OCI-LY7 (cell line): ENCODE measurements around the gene TPST2. TPM values are rescaled to one million over a fixed set of nuclear protein-coding genes. Genes with fewer than 3 reads are reported as not detected.
A peak's percentile ranks its signal among the peaks of the same experiment; 100 is the strongest.

Source experiments
- BruUV-seq: library from RNA; stranded (reverse); fragments of 400-500 nt; replicated peaks from 2 replicates; lab custom pipeline; 2021; lab: Mats Ljungman, UMichigan
- CTCF ChIA-PET: fragments of 300-600 bp; sonication (Branson Sonifier 250); formaldehyde crosslinking; loops from one replicate; lab custom pipeline; 2022; ENCODE audit warnings: antibody characterized with exemption; ENCODE audit not compliant: unreplicated experiment; lab: Charles Lee
- POLR2A ChIA-PET: fragments of 300-600 bp; sonication (Branson Sonifier 250); formaldehyde crosslinking; loops from one replicate; lab custom pipeline; 2022; ENCODE audit warnings: antibody characterized with exemption; lab: Charles Lee
- DNase-seq: peaks from one replicate; pipeline ENCODE4 v3.0.0-alpha.2; 2015; ENCODE audit warnings: low spot score
- H2AFZ ChIP-seq: fragments of 200-600 bp; sonication (generic), shearing (Covaris generic); 2 replicates; pipeline ENCODE4 v1.6.1; 2014; ENCODE audit warnings: mild to moderate bottlenecking, antibody characterized with exemption, low read length, moderate library complexity
- H3K27ac ChIP-seq: fragments of 200-600 bp; sonication (generic); 2 replicates; pipeline ENCODE4 v1.5.1; 2014; ENCODE audit warnings: mixed run types, low read depth, mild to moderate bottlenecking, moderate library complexity, low read length, inconsistent platforms; ENCODE audit not compliant: poor library complexity, severe bottlenecking
- H3K36me3 ChIP-seq: fragments of 200-600 bp; sonication (generic); 2 replicates; pipeline ENCODE4 v1.6.1; 2014; ENCODE audit warnings: mild to moderate bottlenecking, antibody characterized with exemption, low read length, moderate library complexity, mixed read lengths; ENCODE audit not compliant: insufficient read depth
- H3K4me1 ChIP-seq: fragments of 200-600 bp; sonication (generic); 2 replicates; pipeline ENCODE4 v1.5.1; 2014; ENCODE audit warnings: mild to moderate bottlenecking, low read length; ENCODE audit not compliant: insufficient read depth, poor library complexity, severe bottlenecking
- H3K4me2 ChIP-seq: fragments of 200-600 bp; sonication (generic); 2 replicates; pipeline ENCODE4 v1.6.1; 2014; ENCODE audit warnings: mild to moderate bottlenecking, low read length
- H3K4me3 ChIP-seq: fragments of 200-600 bp; sonication (generic); 2 replicates; pipeline ENCODE4 v1.5.1; 2014; ENCODE audit warnings: mild to moderate bottlenecking, low read depth, low read length; ENCODE audit not compliant: poor library complexity, severe bottlenecking
- H3K79me2 ChIP-seq: fragments of 200-600 bp; sonication (generic); 2 replicates; pipeline ENCODE4 v1.6.1; 2016; ENCODE audit warnings: low read depth, mild to moderate bottlenecking, low read length, moderate library complexity, mixed read lengths; ENCODE audit not compliant: insufficient read depth
- H3K9me2 ChIP-seq: fragments of 200-600 bp; sonication (generic); 2 replicates; pipeline ENCODE4 v1.6.1; 2016; ENCODE audit warnings: mild to moderate bottlenecking, low read length, mixed read lengths; ENCODE audit not compliant: insufficient read depth
- H3K9me3 ChIP-seq: fragments of 200-600 bp; sonication (generic); 2 replicates; pipeline ENCODE4 v1.6.1; 2014; ENCODE audit warnings: mild to moderate bottlenecking, mixed run types, low read length, mixed read lengths
- H4K20me1 ChIP-seq: fragments of 200-600 bp; sonication (generic); 2 replicates; pipeline ENCODE4 v1.6.1; 2014; ENCODE audit warnings: mild to moderate bottlenecking, antibody characterized with exemption, low read length, moderate library complexity, mixed read lengths; ENCODE audit not compliant: insufficient read depth
- CTCF ChIP-seq: fragments of 200-600 bp; sonication (generic); conservative IDR thresholded peaks from 2 replicates; pipeline ENCODE4 v1.5.1; 2014; ENCODE audit warnings: mild to moderate bottlenecking, antibody characterized with exemption, low read length, moderate library complexity, mixed read lengths
- EZH2phosphoT487 ChIP-seq: fragments of 200-600 bp; sonication (generic); IDR thresholded peaks from 2 replicates; pipeline ENCODE4 v1.6.1; 2018; ENCODE audit warnings: low read depth, borderline replicate concordance, mild to moderate bottlenecking, mixed run types, antibody characterized with exemption, low read length, moderate library complexity, mixed read lengths
- intact Hi-C: fragments of 100-400 bp; cut with micrococcal nuclease; formaldehyde crosslinking; loops from one replicate; pipeline ENCODE4 v1.10.0; 2022; ENCODE audit not compliant: unreplicated experiment
- total RNA-seq, 2 experiments: library from RNA; depleted of rRNA in 1 of 2; stranded (reverse); fragments of >200 nt in 1 of 2; shearing (Covaris generic) in 1 of 2; gene quantifications; 2 replicates each; pipeline ENCODE4 v1.2.3, GENCODE V29; 2014 to 2022

Gene TPST2
- total RNA-seq, 2 experiments from 2014 or later: 12.5 to 19.1 TPM

DNA sequence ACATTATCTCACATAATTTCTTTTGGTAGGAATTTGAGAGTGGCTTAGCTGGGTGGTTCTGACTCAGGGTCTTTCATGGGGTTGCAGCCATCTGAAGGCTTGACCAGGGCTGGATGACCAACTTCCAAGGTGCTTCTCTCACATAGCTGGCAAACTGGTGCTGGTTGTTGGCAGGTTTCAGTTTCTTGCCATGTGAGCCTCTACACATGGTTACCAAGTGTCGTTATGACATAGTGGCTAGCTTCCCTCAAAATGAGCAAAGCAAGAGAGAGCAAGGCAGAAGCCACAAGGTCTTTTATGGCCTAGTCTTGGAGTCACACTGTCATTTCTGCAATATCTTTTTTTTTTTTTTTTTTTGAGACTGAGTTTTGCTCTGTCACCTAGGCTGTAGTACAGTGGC, 73.4 kb downstream of the TPST2 start:
- no TSS peak for BruUV-seq
- no peak overlapping the region for H3K4me3 ChIP-seq

GRCh38 chr22:26515931-26516330, 74.0 kb downstream of the TPST2 start:
- intact Hi-C loops: no loop called here
- H3K4me3 ChIP-seq: no peak overlapping the region
- TF ChIP-seq CTCF (no peak), EZH2phosphoT487 (no peak)
- no peak for DNase-seq
- no peak overlapping the region for H3K27ac ChIP-seq
- no peak overlapping the region for H3K4me2 ChIP-seq
- H3K79me2 ChIP-seq: peaks cover 29% of the 10 kb centered on the region
- H3K4me1 ChIP-seq: peaks cover 31% of the 10 kb centered on the region
- CTCF ChIA-PET: interaction anchor here (0.6 kb wide), 1 partner anchor 947 kb away, joined by 3 read pairs; no protein-coding TSS in a partner anchor
- H4K20me1 ChIP-seq: no peaks in the 10 kb centered on the region; the same call in 1 of the 2 replicates
- no TSS peak for BruUV-seq
- POLR2A ChIA-PET: interaction anchor here (0.7 to 1.0 kb wide), 3 partner anchors 17 to 19 kb away, joined by 3 to 5 read pairs (median 3); no protein-coding TSS in a partner anchor
- no peak overlapping the region for H2AFZ ChIP-seq
- no peaks in the 10 kb centered on the region for H3K9me2 ChIP-seq
- peaks cover under 1% of the 10 kb centered on the region; the same call in 1 of the 2 replicates for H3K36me3 ChIP-seq
- H3K9me3 ChIP-seq: no peaks in the 10 kb centered on the region

More for the DNA sequence above, 73.4 kb downstream of the TPST2 start:
- Histone ChIP-seq H2AFZ (no peak overlapping the region), H3K36me3 (no peaks in the 10 kb centered on the region), H3K4me1 (peaks cover 25% of the 10 kb centered on the region), H3K9me2 (no peaks in the 10 kb centered on the region), H3K9me3 (no peaks in the 10 kb centered on the region), H4K20me1 (no peaks in the 10 kb centered on the region; the same call in 1 of the 2 replicates), H3K79me2 (peaks cover 24% of the 10 kb centered on the region), H3K27ac (no peak overlapping the region), H3K4me2 (no peak overlapping the region)
- intact Hi-C loops: no loop called here
- DNase-seq: no peak
- POLR2A ChIA-PET: interaction anchor here (0.7 to 1.0 kb wide), 2 partner anchors 16 to 18 kb away, joined by 3 to 5 read pairs; no protein-coding TSS in a partner anchor
- no peak for TF ChIP-seq EZH2phosphoT487
- no peak for TF ChIP-seq CTCF
- CTCF ChIA-PET: interaction anchor here (0.6 kb wide), 1 partner anchor 947 kb away, joined by 3 read pairs; no protein-coding TSS in a partner anchor

DNA sequence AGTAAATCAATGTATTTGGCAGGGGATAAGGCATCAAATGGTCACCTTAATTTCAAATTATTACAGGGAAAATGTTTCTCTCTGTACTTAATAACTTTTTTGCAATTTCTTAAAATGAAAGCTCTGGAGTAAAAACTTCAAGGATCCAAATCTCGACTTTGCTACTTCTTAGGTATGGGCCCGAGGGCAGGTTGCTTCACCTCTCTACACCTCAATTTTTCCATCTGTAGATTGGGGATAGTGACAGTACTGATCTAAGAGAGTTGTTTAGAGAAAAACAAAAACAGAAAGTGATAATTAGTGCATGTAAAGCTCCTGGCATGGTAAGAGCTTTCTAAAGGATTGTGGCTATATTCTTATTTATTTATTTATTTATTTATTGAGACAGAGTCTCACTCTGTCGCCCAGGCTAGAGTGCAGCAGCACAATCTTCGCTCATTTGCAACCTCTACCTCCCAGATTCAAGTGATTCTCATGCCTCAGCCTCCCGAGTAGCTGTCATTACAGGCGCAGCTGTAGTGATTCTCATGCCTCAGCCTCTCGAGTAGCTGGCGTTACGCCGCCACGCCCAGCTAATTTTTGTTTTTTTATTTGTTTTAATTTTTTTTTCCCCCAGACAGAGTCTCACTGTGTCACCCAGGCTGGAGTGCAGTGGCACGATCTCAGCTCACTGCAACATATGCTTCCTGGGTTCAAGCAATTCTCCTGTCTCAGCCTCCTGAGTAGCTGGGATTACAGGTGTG, 75.3 kb downstream of the TPST2 start:
- Histone ChIP-seq H2AFZ (no peak overlapping the region), H4K20me1 (no peaks in the 10 kb centered on the region; the same call in 1 of the 2 replicates), H3K4me2 (peak overlapping the region; percentile 95), H3K79me2 (peaks cover 37% of the 10 kb centered on the region), H3K9me2 (no peaks in the 10 kb centered on the region), H3K4me3 (peak overlapping the region; percentile 88), H3K36me3 (peaks cover 13% of the 10 kb centered on the region), H3K9me3 (no peaks in the 10 kb centered on the region), H3K4me1 (peaks cover 34% of the 10 kb centered on the region), H3K27ac (no peak overlapping the region)
- no TSS peak for BruUV-seq
- no peak for TF ChIP-seq EZH2phosphoT487
- no peak for TF ChIP-seq CTCF
- ChIA-PET CTCF (no interaction called here), POLR2A (interaction anchor here (0.8 to 1.2 kb wide), 5 partner anchors 13 to 35 kb away, joined by 3 read pairs; no protein-coding TSS in a partner anchor)
- no peak for DNase-seq
- intact Hi-C loops: no loop called here
